Mesenchymal stem cell (in vitro differentiated cells and primary cell): ENCODE results near the gene RIN3.

Experiments
- DNase-seq: peaks from one replicate; pipeline ENCODE4 v3.0.0-alpha.2; 2013
- H2AFZ ChIP-seq: one replicate; pipeline ENCODE4 v1.6.1; 2013; ENCODE audit warnings: low read depth, mild to moderate bottlenecking, control low read depth, inconsistent platforms, low read length, moderate library complexity
- H2AK5ac ChIP-seq: 2 replicates; pipeline ENCODE4 v1.6.1; 2013; ENCODE audit warnings: low read length, moderate library complexity, mild to moderate bottlenecking, inconsistent platforms; ENCODE audit not compliant: severe bottlenecking
- H2BK120ac ChIP-seq: one replicate; pipeline ENCODE4 v1.6.1; 2013; ENCODE audit warnings: low read depth, mild to moderate bottlenecking, inconsistent platforms, low read length, moderate library complexity
- H2BK12ac ChIP-seq, 2 experiments: one replicate each; pipeline ENCODE4 v1.6.1; 2013; ENCODE audit warnings: inconsistent platforms in 2 of 2, low read length in 2 of 2, mild to moderate bottlenecking in 2 of 2, moderate library complexity in 2 of 2, control low read depth in 1 of 2
- H2BK15ac ChIP-seq: one replicate; pipeline ENCODE4 v1.6.1; 2013; ENCODE audit warnings: mild to moderate bottlenecking, low read depth, inconsistent platforms; ENCODE audit not compliant: poor library complexity, severe bottlenecking
- H2BK5ac ChIP-seq: 2 replicates; pipeline ENCODE4 v1.6.1; 2013; ENCODE audit warnings: low read depth, mild to moderate bottlenecking, low read length, control low read depth, inconsistent platforms; ENCODE audit not compliant: poor library complexity, severe bottlenecking
- H3K14ac ChIP-seq, 2 experiments: one replicate each; pipeline ENCODE4 v1.6.1; 2013; ENCODE audit warnings: inconsistent platforms in 2 of 2, low read length in 2 of 2, control low read depth in 1 of 2, mild to moderate bottlenecking in 1 of 2, moderate library complexity in 1 of 2
- H3K18ac ChIP-seq, 2 experiments: one replicate each; pipeline ENCODE4 v1.6.1; 2013; ENCODE audit warnings: inconsistent platforms in 2 of 2, low read length in 2 of 2, control low read depth in 1 of 2, low read depth in 1 of 2, mild to moderate bottlenecking in 1 of 2
- H3K23ac ChIP-seq, 2 experiments: one replicate each; pipeline ENCODE4 v1.6.1; 2013; ENCODE audit warnings: inconsistent platforms in 2 of 2, low read length in 2 of 2, mild to moderate bottlenecking in 2 of 2, moderate library complexity in 2 of 2, control low read depth in 1 of 2
- H3K27ac ChIP-seq: 2 replicates; pipeline ENCODE4 v1.5.1; 2013; ENCODE audit warnings: mild to moderate bottlenecking, moderate library complexity, low read length, control low read depth, inconsistent platforms; ENCODE audit not compliant: poor library complexity, severe bottlenecking
- H3K27me3 ChIP-seq, 2 experiments: 2 replicates each; pipeline versions ENCODE4 v1.6.1 to v1.7.0; 2013; ENCODE audit warnings: low read length in 2 of 2, mild to moderate bottlenecking in 2 of 2, moderate library complexity in 2 of 2, control low read depth in 1 of 2, inconsistent platforms in 1 of 2; ENCODE audit not compliant: control insufficient read depth in 1 of 2, insufficient read depth in 1 of 2
- H3K36me3 ChIP-seq, 2 experiments: 2 replicates each; pipeline versions ENCODE4 v1.6.1 to v1.7.0; 2013; ENCODE audit warnings: low read length in 2 of 2, control low read depth in 1 of 2, inconsistent platforms in 1 of 2, low read depth in 1 of 2, mild to moderate bottlenecking in 1 of 2; ENCODE audit not compliant: insufficient read depth in 2 of 2, control insufficient read depth in 1 of 2
- H3K4ac ChIP-seq, 2 experiments: one replicate each; pipeline ENCODE4 v1.6.1; 2013; ENCODE audit warnings: inconsistent platforms in 2 of 2, low read length in 2 of 2, mild to moderate bottlenecking in 2 of 2, moderate library complexity in 2 of 2, control low read depth in 1 of 2, low read depth in 1 of 2
- H3K4me1 ChIP-seq: 2 replicates; pipeline ENCODE4 v1.6.1; 2013; ENCODE audit warnings: low read depth, low read length, control low read depth; ENCODE audit not compliant: control insufficient read depth, insufficient read depth
- H3K4me2 ChIP-seq: 2 replicates; pipeline ENCODE4 v1.6.1; 2013; ENCODE audit warnings: low read length, mild to moderate bottlenecking, inconsistent platforms; ENCODE audit not compliant: poor library complexity, severe bottlenecking
- H3K4me3 ChIP-seq, 2 experiments: 2 replicates each; pipeline versions ENCODE4 v1.5.1 to v1.7.0; 2013; ENCODE audit warnings: low read length in 2 of 2, mild to moderate bottlenecking in 2 of 2, control low read depth in 1 of 2, low read depth in 1 of 2; ENCODE audit not compliant: insufficient read depth in 1 of 2
- H3K79me1 ChIP-seq: replicated peaks from 2 replicates; pipeline ENCODE4 v1.6.1; 2013; ENCODE audit warnings: mild to moderate bottlenecking, control low read depth, low read length, inconsistent platforms; ENCODE audit not compliant: poor library complexity, severe bottlenecking
- H3K9ac ChIP-seq: 2 replicates; pipeline ENCODE4 v1.7.0; 2013; ENCODE audit warnings: mild to moderate bottlenecking, low read length, moderate library complexity
- H3K9me3 ChIP-seq: 2 replicates; pipeline ENCODE4 v1.7.0; 2013; ENCODE audit warnings: mild to moderate bottlenecking, low read length; ENCODE audit not compliant: control insufficient read depth
- H4K8ac ChIP-seq: one replicate; pipeline ENCODE4 v1.6.1; 2013; ENCODE audit warnings: inconsistent platforms, mild to moderate bottlenecking, low read length, moderate library complexity
- H4K91ac ChIP-seq: one replicate; pipeline ENCODE4 v1.6.1; 2013; ENCODE audit warnings: mild to moderate bottlenecking, low read length, inconsistent platforms
- WGBS: methylation state at CpG from one replicate; pipeline ENCODE4 v1.1.7; 2013; ENCODE audit warnings: mixed read lengths; 5-methylcytosine and 5-hydroxymethylcytosine counted together

The RIN3 gene

GRCh38 chr14:92486881-92487280, 26.7 kb upstream of the RIN3 start:
- Histone ChIP-seq H3K18ac (no peak overlapping the region), H3K4ac (no peak overlapping the region), H3K4me2 (no peak overlapping the region), H3K14ac (no peak overlapping the region), H3K4me1 (peaks cover 3% of the 10 kb centered on the region), H4K8ac (no peak overlapping the region), H2AFZ (no peak overlapping the region), H3K9ac (no peak overlapping the region), H3K27ac (no peak overlapping the region), H4K91ac (no peak overlapping the region), H3K4me3 (no peak overlapping the region), H3K36me3 (no peaks in the 10 kb centered on the region), H3K79me1 (no peaks in the 10 kb centered on the region), H3K9me3 (no peaks in the 10 kb centered on the region), H2BK5ac (no peak overlapping the region), H2AK5ac (no peak overlapping the region), H2BK120ac (no peak overlapping the region), H3K23ac (no peak overlapping the region), H2BK15ac (no peak overlapping the region), H2BK12ac (no peak overlapping the region), H3K27me3 (peaks cover 0 to 28% of the 10 kb centered on the region in 2 experiments)
- 97% methylated on average over 3 of the region's 4 CpGs for WGBS
- DNase-seq, result peak; percentile 26

- Histone ChIP-seq H2AK5ac (no peak overlapping the region), H3K4me3 (no peak overlapping the region), H2BK12ac (no peak overlapping the region), H4K91ac (no peak overlapping the region), H2BK120ac (no peak overlapping the region), H3K23ac (no peak overlapping the region), H3K4me1 (peaks cover 2% of the 10 kb centered on the region), H4K8ac (no peak overlapping the region), H3K27me3 (peaks cover 0 to 27% of the 10 kb centered on the region in 2 experiments), H3K4me2 (no peak overlapping the region), H3K36me3 (no peaks in the 10 kb centered on the region), H3K27ac (no peak overlapping the region), H2BK15ac (no peak overlapping the region), H3K18ac (no peak overlapping the region), H3K14ac (peak overlapping the region in 1 of 2 experiments; percentile 58), H3K79me1 (no peaks in the 10 kb centered on the region), H3K9ac (no peak overlapping the region), H3K4ac (no peak overlapping the region), H2AFZ (no peak overlapping the region), H2BK5ac (no peak overlapping the region), H3K9me3 (no peaks in the 10 kb centered on the region)
- 73% methylated on average over 10 of the region's 10 CpGs for WGBS
- DNase-seq, result no peak
These were observed 26.0 kb upstream of the RIN3 start for GRCh38 chr14:92487513-92488133.

GRCh38 chr14:92489394-92490238, 24.0 kb upstream of the RIN3 start:
- peak overlapping the region in 1 of 2 experiments; percentile 52 for H3K4ac ChIP-seq
- H2AK5ac ChIP-seq, result no peak overlapping the region
- H3K79me1 ChIP-seq, result no peaks in the 10 kb centered on the region
- peak overlapping the region; percentile 39 for H4K8ac ChIP-seq
- peak overlapping the region; percentile 34 for H2AFZ ChIP-seq
- peak overlapping the region; percentile 24 to 61 for H2BK12ac ChIP-seq
- H3K23ac ChIP-seq, result no peak overlapping the region
- DNase-seq, result no peak
- no peak overlapping the region for H2BK5ac ChIP-seq
- 94% methylated on average over 21 of the region's 21 CpGs for WGBS
- no peak overlapping the region for H3K4me2 ChIP-seq
- no peak overlapping the region for H3K9ac ChIP-seq
- no peaks in the 10 kb centered on the region for H3K9me3 ChIP-seq
- peak overlapping the region in 1 of 2 experiments; percentile 75 for H3K14ac ChIP-seq
- no peak overlapping the region for H2BK15ac ChIP-seq
- peak overlapping the region in 1 of 2 experiments; percentile 92 for H3K18ac ChIP-seq
- H3K27me3 ChIP-seq, result peaks cover 0 to 12% of the 10 kb centered on the region in 2 experiments
- no peak overlapping the region for H3K27ac ChIP-seq
- H3K4me1 ChIP-seq, result peaks cover 2% of the 10 kb centered on the region
- peak overlapping the region; percentile 22 for H4K91ac ChIP-seq
- H2BK120ac ChIP-seq, result no peak overlapping the region
- no peaks in the 10 kb centered on the region for H3K36me3 ChIP-seq
- no peak overlapping the region for H3K4me3 ChIP-seq

- H2BK120ac ChIP-seq, result no peak overlapping the region
- peaks cover 0 to 9% of the 10 kb centered on the region in 2 experiments for H3K27me3 ChIP-seq
- H3K18ac ChIP-seq, result peak overlapping the region; percentile 63 to 92
- no peaks in the 10 kb centered on the region for H3K36me3 ChIP-seq
- peaks cover 2% of the 10 kb centered on the region for H3K4me1 ChIP-seq
- no peak overlapping the region for H2AK5ac ChIP-seq
- H3K14ac ChIP-seq, result no peak overlapping the region
- peak overlapping the region; percentile 34 for H2AFZ ChIP-seq
- H2BK12ac ChIP-seq, result peak overlapping the region; percentile 24 to 61
- 82% methylated on average over 15 of the region's 17 CpGs for WGBS
- no peaks in the 10 kb centered on the region for H3K79me1 ChIP-seq
- no peak for DNase-seq
- H3K27ac ChIP-seq, result no peak overlapping the region
- no peak overlapping the region for H3K4me2 ChIP-seq
- no peak overlapping the region for H3K4me3 ChIP-seq
- no peaks in the 10 kb centered on the region for H3K9me3 ChIP-seq
- H3K23ac ChIP-seq, result no peak overlapping the region
- H4K8ac ChIP-seq, result peak overlapping the region; percentile 83
- H3K4ac ChIP-seq, result peak overlapping the region in 1 of 2 experiments; percentile 52
- no peak overlapping the region for H2BK5ac ChIP-seq
- H4K91ac ChIP-seq, result peak overlapping the region; percentile 22
- peak overlapping the region; percentile 12 for H2BK15ac ChIP-seq
- H3K9ac ChIP-seq, result no peak overlapping the region
These were observed 23.2 kb upstream of the RIN3 start for GRCh38 chr14:92490239-92490959.
